ENCODE data around the gene EBF3. TPM values are rescaled to one million over a fixed set of nuclear protein-coding genes. Genes with fewer than 3 reads are reported as not detected.

EBF3 gene
- total RNA-seq, 2 donors from 2014 or later, result not detected

DNA sequence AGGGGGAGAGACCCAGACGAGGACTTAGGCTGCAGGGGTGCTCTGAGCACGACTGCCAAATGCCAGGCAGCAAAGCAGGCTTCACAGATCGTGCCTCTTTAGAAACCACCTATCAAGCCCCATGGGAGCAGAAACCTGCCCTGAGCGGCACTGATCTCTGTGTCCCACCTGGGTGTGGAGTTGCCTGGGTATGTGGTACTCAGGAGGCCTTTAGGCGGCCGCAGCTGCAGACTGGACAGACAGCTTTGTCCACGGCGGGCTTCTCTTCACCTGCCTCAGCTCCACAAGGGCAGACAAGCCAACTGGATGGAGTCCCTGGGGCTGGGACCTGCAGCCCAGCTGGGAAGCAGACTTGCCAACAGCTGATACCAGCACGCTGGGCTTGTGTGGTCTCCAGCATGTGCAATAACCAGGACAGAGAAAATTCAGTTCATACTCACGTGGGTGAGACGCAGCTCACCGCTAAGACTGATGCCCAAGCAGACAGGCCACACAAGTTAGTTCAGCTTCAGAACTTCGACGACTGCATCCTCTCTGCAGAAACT is 163.2 kb downstream of the EBF3 start:
- H3K27ac Mint-ChIP-seq, result no peak overlapping the region
- peaks cover 0 to 15% of the 10 kb centered on the region in 2 donors for H3K27me3 Mint-ChIP-seq
- H3K4me3 Mint-ChIP-seq, result no peak overlapping the region
- peaks cover 11% of the 10 kb centered on the region for H3K36me3 Mint-ChIP-seq
- peaks cover 8% of the 10 kb centered on the region for H3K9me3 Mint-ChIP-seq
- H3K4me1 Mint-ChIP-seq (ENCODE audit: low read depth in 2 of 2), result peaks cover 5 to 7% of the 10 kb centered on the region in 2 donors
- no peak for ATAC-seq
- DNase-seq (ENCODE audit: low spot score), result no peak

DNA sequence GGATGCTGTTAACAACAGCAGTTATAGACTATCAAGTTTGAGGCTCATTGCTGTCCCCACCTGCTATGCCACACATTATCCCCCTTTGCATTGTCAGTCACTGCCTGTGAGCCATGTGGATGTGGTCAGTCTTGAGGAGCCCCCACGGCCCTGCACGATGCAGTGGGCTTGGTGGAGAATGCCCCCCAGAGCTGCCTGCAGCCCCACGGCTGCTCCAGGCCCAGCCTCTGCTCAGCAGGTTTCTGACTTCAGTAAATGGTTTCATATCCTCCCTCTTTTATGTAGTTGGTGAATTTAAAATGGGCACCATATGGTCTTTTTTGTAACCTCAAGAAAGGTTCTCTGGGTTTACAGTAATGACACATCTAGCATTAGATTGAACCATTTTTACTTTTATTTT is 164.1 kb downstream of the EBF3 start:
- Mint-ChIP-seq H3K27me3 (peaks cover 0 to 15% of the 10 kb centered on the region in 2 donors), H3K4me1 (ENCODE audit: low read depth in 2 of 2) (peaks cover 7 to 11% of the 10 kb centered on the region in 2 donors), H3K4me3 (no peak overlapping the region), H3K27ac (no peak overlapping the region), H3K9me3 (peaks cover 8% of the 10 kb centered on the region), H3K36me3 (peaks cover 11% of the 10 kb centered on the region)
- no peak for ATAC-seq
- no peak for DNase-seq (ENCODE audit: low spot score)

- DNase-seq (ENCODE audit: low spot score), result no peak
- Mint-ChIP-seq H3K36me3 (no peaks in the 10 kb centered on the region), H3K27ac (no peak overlapping the region), H3K4me3 (no peak overlapping the region), H3K4me1 (ENCODE audit: low read depth in 2 of 2) (peaks cover 7 to 11% of the 10 kb centered on the region in 2 donors), H3K27me3 (peaks cover 0 to 11% of the 10 kb centered on the region in 2 donors), H3K9me3 (no peaks in the 10 kb centered on the region)
- peak in 1 of 2 donors; percentile 55 for ATAC-seq
Observed at GRCh38 chr10:129796710-129797420, 167.2 kb downstream of the EBF3 start.

DNA sequence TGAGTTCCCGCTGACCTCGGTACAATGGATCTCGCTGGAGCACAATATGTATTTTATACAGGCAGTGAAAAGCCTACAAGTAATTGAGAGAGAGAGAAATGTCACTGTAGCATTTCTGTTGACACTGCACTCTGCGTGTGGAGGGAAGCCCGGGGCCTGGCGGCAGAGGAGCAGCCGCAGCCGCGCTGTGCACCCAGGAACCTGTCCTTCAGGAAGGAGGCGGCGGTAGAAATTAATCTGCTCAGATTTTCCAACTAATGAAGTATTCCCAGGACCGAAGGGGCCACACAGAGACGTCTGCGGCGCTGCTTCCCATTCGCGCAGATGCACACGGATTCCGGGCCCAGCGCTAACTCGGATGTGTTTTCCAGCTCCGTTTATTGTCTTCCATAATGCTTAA is 170.1 kb downstream of the EBF3 start:
- H3K36me3 Mint-ChIP-seq, result peaks cover 4% of the 10 kb centered on the region

DNA sequence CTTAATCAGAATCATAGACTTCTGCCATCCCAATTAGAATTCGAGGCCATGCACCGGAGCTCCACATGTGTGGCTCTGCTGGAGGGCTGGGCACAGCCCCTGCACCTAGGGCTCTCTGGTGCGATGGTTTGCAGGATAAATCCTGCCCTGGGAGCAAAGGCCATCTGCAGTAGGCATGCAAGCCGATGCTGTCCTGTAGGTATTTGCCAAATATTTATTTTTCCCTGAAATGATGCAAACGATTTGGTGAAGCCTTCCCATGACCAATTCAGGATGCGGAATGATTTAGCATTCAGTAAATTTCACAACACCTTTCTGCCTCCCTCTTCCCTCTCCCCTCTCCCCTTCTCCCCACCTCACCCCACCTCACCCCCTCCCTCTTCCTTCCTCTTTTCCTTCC is 170.6 kb downstream of the EBF3 start:
- no peak overlapping the region for H3K4me3 Mint-ChIP-seq
- no peak for ATAC-seq
- no peak overlapping the region for H3K27ac Mint-ChIP-seq

More for the DNA sequence above, 170.1 kb downstream of the EBF3 start:
- ATAC-seq (no peak), DNase-seq (ENCODE audit: low spot score) (no peak)
- Mint-ChIP-seq H3K27ac (no peak overlapping the region), H3K9me3 (peaks cover 4% of the 10 kb centered on the region), H3K4me1 (ENCODE audit: low read depth in 2 of 2) (peaks cover 7 to 11% of the 10 kb centered on the region in 2 donors), H3K4me3 (no peak overlapping the region), H3K27me3 (peaks cover 0 to 11% of the 10 kb centered on the region in 2 donors)

GRCh38 chr10:129792864-129793263 is 171.2 kb downstream of the EBF3 start:
- H3K4me1 Mint-ChIP-seq (ENCODE audit: low read depth in 2 of 2), result peaks cover 7 to 11% of the 10 kb centered on the region in 2 donors
- DNase-seq (ENCODE audit: low spot score) (no peak), ATAC-seq (no peak)
- H3K27me3 Mint-ChIP-seq, result peaks cover 0 to 4% of the 10 kb centered on the region in 2 donors
- peaks cover 4% of the 10 kb centered on the region for H3K9me3 Mint-ChIP-seq
- no peak overlapping the region for H3K4me3 Mint-ChIP-seq
- H3K27ac Mint-ChIP-seq, result no peak overlapping the region
- peaks cover 4% of the 10 kb centered on the region for H3K36me3 Mint-ChIP-seq

More for the DNA sequence above, 170.6 kb downstream of the EBF3 start:
- peaks cover 7 to 11% of the 10 kb centered on the region in 2 donors for H3K4me1 Mint-ChIP-seq (ENCODE audit: low read depth in 2 of 2)
- H3K27me3 Mint-ChIP-seq, result peaks cover 0 to 9% of the 10 kb centered on the region in 2 donors
- no peak for DNase-seq (ENCODE audit: low spot score)
- H3K36me3 Mint-ChIP-seq, result peaks cover 4% of the 10 kb centered on the region
- peaks cover 4% of the 10 kb centered on the region for H3K9me3 Mint-ChIP-seq

DNA sequence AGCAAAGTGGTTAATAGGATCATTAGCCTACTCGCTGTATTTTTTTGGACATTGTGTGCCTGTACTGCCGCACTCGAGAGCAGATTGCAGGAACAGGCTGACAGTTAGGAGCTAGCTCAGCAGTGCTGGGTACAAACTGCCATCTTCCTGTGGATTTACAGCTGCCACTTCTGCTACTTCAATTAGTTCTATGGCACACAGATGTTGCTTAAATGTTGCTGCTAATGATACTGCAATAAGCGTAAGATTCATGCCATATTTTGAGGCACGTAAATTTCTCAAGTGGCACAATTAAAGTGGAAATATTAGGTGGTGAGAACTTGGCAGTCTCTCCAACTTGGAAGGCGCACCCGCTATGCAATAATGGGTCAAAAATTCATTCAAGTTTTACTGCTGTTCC is 171.9 kb downstream of the EBF3 start:
- no peak for DNase-seq (ENCODE audit: low spot score)
- Mint-ChIP-seq H3K9me3 (peaks cover 4% of the 10 kb centered on the region), H3K27ac (no peak overlapping the region), H3K27me3 (peaks cover 0 to 4% of the 10 kb centered on the region in 2 donors), H3K4me3 (no peak overlapping the region), H3K4me1 (ENCODE audit: low read depth in 2 of 2) (peaks cover 7 to 11% of the 10 kb centered on the region in 2 donors), H3K36me3 (peaks cover 4% of the 10 kb centered on the region)
- ATAC-seq, result no peak

- ATAC-seq (no peak), DNase-seq (ENCODE audit: low spot score) (no peak)
- Mint-ChIP-seq H3K4me1 (ENCODE audit: low read depth in 2 of 2) (peaks cover 2 to 4% of the 10 kb centered on the region in 2 donors), H3K36me3 (peaks cover 4% of the 10 kb centered on the region), H3K27me3 (peaks cover 0 to under 1% of the 10 kb centered on the region in 2 donors), H3K4me3 (no peak overlapping the region), H3K27ac (no peak overlapping the region), H3K9me3 (peaks cover 4% of the 10 kb centered on the region)
Observed at GRCh38 chr10:129790715-129791446, 173.2 kb downstream of the EBF3 start.

DNA sequence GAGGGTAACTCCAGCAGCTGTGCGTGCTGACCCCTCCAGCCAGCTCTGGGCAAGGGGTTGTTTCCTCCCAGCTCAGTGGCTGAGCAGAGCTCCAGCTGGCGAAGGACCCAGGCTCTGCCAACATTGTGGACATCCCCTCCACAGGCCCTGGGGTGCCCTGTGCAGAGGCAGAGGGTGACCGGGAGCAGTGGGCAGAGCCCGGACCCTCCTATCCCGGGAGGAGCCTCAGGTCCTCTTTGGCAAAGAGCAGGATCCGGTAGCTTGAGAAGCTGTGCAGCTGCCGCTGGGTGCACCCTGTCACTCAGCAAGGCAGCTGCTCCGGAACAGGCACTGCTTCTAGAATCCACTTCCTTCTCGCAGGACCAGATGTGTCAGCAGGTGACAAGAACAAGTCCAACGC is 175.9 kb downstream of the EBF3 start:
- peaks cover 4% of the 10 kb centered on the region for H3K36me3 Mint-ChIP-seq

DNA sequence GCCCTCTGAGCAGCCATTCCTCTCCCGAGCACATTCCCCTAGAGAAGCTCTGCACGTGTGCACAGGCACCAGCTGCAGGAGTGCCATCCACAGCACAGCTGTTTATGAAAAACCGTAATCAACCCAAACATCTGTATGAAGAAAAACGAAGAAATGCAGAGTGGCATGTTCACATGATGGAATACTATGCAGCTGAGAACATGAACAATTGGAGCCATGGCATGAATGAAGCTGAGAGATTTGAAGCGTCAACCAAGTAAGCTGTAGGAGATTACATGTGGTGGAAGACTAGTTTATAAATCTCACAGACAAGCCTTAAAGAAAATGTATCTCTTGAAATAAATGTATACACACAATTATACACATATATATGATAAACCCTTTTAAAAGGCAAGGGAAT is 176.5 kb downstream of the EBF3 start:
- Mint-ChIP-seq H3K4me3 (no peak overlapping the region), H3K27ac (no peak overlapping the region), H3K27me3 (no peaks in the 10 kb centered on the region), H3K9me3 (peaks cover 4% of the 10 kb centered on the region), H3K36me3 (peaks cover 4% of the 10 kb centered on the region), H3K4me1 (ENCODE audit: low read depth in 2 of 2) (peaks cover 5 to 7% of the 10 kb centered on the region in 2 donors)
- ATAC-seq (no peak), DNase-seq (ENCODE audit: low spot score) (no peak)

More for the DNA sequence above, 175.9 kb downstream of the EBF3 start:
- DNase-seq (ENCODE audit: low spot score) (no peak), ATAC-seq (no peak)
- Mint-ChIP-seq H3K27ac (no peak overlapping the region), H3K4me3 (no peak overlapping the region), H3K9me3 (peaks cover 4% of the 10 kb centered on the region), H3K27me3 (no peaks in the 10 kb centered on the region), H3K4me1 (ENCODE audit: low read depth in 2 of 2) (peaks cover 5 to 7% of the 10 kb centered on the region in 2 donors)

DNA sequence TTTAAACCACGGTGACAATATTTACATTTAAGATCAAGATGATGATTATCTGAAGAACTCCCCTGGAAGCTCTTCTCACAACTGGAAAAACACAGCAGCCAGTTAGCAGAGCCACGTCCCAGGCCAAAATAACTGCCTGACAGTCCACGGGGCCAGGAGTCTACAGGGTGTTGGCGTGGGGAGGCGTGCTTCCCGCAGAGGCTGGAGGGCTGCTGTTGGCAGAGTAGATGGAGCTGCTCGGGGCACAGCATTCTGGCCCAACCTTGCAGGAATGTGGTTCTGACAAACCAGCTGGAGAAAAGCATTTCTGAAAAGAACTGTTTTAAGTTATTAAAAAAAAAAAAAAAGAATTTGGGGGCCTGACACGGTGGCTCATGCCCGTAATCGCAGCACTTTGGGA is 177.9 kb downstream of the EBF3 start:
- DNase-seq (ENCODE audit: low spot score), result no peak
- peaks cover 4% of the 10 kb centered on the region for H3K9me3 Mint-ChIP-seq
- H3K27ac Mint-ChIP-seq, result no peak overlapping the region
- H3K4me1 Mint-ChIP-seq (ENCODE audit: low read depth in 2 of 2), result peaks cover 5 to 7% of the 10 kb centered on the region in 2 donors
- no peak overlapping the region for H3K4me3 Mint-ChIP-seq
- H3K36me3 Mint-ChIP-seq, result peaks cover 3% of the 10 kb centered on the region
- ATAC-seq, result no peak
- H3K27me3 Mint-ChIP-seq, result no peaks in the 10 kb centered on the region

- Mint-ChIP-seq H3K9me3 (peaks cover 4% of the 10 kb centered on the region), H3K4me1 (ENCODE audit: low read depth in 2 of 2) (peaks cover 5 to 7% of the 10 kb centered on the region in 2 donors), H3K27ac (no peak overlapping the region), H3K36me3 (no peaks in the 10 kb centered on the region), H3K27me3 (no peaks in the 10 kb centered on the region), H3K4me3 (no peak overlapping the region)
- ATAC-seq (peak in 1 of 2 donors; percentile 6), DNase-seq (ENCODE audit: low spot score) (no peak)
Observed at GRCh38 chr10:129785536-129785981, 178.5 kb downstream of the EBF3 start.

Data from natural killer cell treated with Interleukin-12 subunit alpha and Interleukin-12 subunit beta and Interleukin-15 and Interleukin-18, amount 100 ng/mL, for 72 hours (primary cell).